HepG2 (cell line): ENCODE data around the gene MYOM1. TPM values are rescaled to one million over a fixed set of nuclear protein-coding genes. Genes with fewer than 3 reads are reported as not detected.

Experiments
- AKAP8 ChIP-seq: sonication (generic); formaldehyde crosslinking; IDR thresholded peaks from 2 replicates; pipeline ENCODE4 v1.5.1; 2020; ENCODE audit warnings: mild to moderate bottlenecking, missing genetic modification reagents
- DPF2 ChIP-seq: sonication (generic); formaldehyde crosslinking; IDR thresholded peaks from 2 replicates; pipeline ENCODE4 v1.4.0; 2020; ENCODE audit warnings: mild to moderate bottlenecking, low read depth, missing genetic modification reagents, borderline replicate concordance
- DZIP1 ChIP-seq: sonication (generic); formaldehyde crosslinking; IDR thresholded peaks from 2 replicates; pipeline ENCODE4 v1.5.0; 2020; ENCODE audit warnings: mild to moderate bottlenecking, missing genetic modification reagents
- HOXD1 ChIP-seq: sonication (generic); formaldehyde crosslinking; IDR thresholded peaks from 2 replicates; pipeline ENCODE4 v1.5.0; 2020; ENCODE audit warnings: missing genetic modification reagents
- KIAA2018 ChIP-seq: sonication (generic); formaldehyde crosslinking; IDR thresholded peaks from 2 replicates; pipeline ENCODE4 v1.5.0; 2020; ENCODE audit warnings: mild to moderate bottlenecking, missing genetic modification reagents, borderline replicate concordance
- ZBTB40 ChIP-seq, 2 experiments: fragments of 450-650 bp in 1 of 2; sonication (generic) in 1 of 2; formaldehyde crosslinking in 1 of 2; IDR thresholded peaks; 2 replicates each; pipeline versions ENCODE4 v1.6.1 to v1.8.0; 2016 to 2022; ENCODE audit warnings: antibody characterized with exemption in 1 of 2, mild to moderate bottlenecking in 1 of 2, missing genetic modification reagents in 1 of 2
- ZNF234 ChIP-seq: sonication (generic); formaldehyde crosslinking; conservative IDR thresholded peaks from 2 replicates; pipeline ENCODE4 v1.5.1; 2020; ENCODE audit warnings: mild to moderate bottlenecking, missing genetic modification reagents
- polyA plus RNA-seq, 8 experiments: library from polyadenylated mRNA; depleted of rRNA in 3 of 8; stranded (reverse) in 7 of 8; unstranded in 1 of 8; fragments of >200 nt; fragmentation: Illumina TruSeq in 4 of 8; extraction: Trizol in 4 of 8; gene quantifications; 2 replicates each; pipeline versions ENCODE4 v1.2.1 to v1.2.3, GENCODE V29; 2011 to 2016; ENCODE audit warnings: low read depth in 4 of 8, missing spikeins in 1 of 8, mixed read lengths in 1 of 8; ENCODE audit not compliant: insufficient read depth in 1 of 8
- total RNA-seq, 5 experiments: library from RNA; depleted of rRNA; stranded (reverse); fragments of >200 nt; fragmentation: Illumina TruSeq; extraction: Trizol; gene quantifications; 2 replicates each; pipeline ENCODE4 v1.2.3, GENCODE V29; 2016; ENCODE audit warnings: low read depth in 1 of 5

MYOM1 gene
- total and polyA plus RNA-seq, 2 of the 13 experiments (the other 11 are each of a cell fraction or from before 2014, with no cell fraction given) = 0.46 to 0.98 TPM

- TF ChIP-seq ZBTB40 (IDR thresholded peaks at IDR 0.05) (no peak), ZBTB40 (CRISPR knock-in tag; IDR thresholded peaks at IDR 0.05) (no peak), DPF2 (no peak; the same call in 1 of the 2 replicates), DZIP1 (no peak), KIAA2018 (CRISPR knock-in tag) (no peak), HOXD1 (CRISPR knock-in tag) (no peak), ZNF234 (CRISPR knock-in tag) (no peak), AKAP8 (CRISPR knock-in tag) (no peak; the same call in 1 of the 2 replicates)
Observed at GRCh38 chr18:3245853-3246634, 26.3 kb upstream of the MYOM1 start (continued).
